ENCODE measurements around the gene PHF13.

Gene PHF13

GRCh38 chr1:6667139-6667538 is 53.6 kb downstream of the PHF13 start:
- no peak for DNase-seq

GRCh38 chr1:6668503-6668902 is 55.0 kb downstream of the PHF13 start:
- DNase-seq, result no peak

GRCh38 chr1:6672558-6672957 is 59.0 kb downstream of the PHF13 start:
- peak; percentile 56 for DNase-seq
